ENCODE measurements around the gene CYB561.

DNA sequence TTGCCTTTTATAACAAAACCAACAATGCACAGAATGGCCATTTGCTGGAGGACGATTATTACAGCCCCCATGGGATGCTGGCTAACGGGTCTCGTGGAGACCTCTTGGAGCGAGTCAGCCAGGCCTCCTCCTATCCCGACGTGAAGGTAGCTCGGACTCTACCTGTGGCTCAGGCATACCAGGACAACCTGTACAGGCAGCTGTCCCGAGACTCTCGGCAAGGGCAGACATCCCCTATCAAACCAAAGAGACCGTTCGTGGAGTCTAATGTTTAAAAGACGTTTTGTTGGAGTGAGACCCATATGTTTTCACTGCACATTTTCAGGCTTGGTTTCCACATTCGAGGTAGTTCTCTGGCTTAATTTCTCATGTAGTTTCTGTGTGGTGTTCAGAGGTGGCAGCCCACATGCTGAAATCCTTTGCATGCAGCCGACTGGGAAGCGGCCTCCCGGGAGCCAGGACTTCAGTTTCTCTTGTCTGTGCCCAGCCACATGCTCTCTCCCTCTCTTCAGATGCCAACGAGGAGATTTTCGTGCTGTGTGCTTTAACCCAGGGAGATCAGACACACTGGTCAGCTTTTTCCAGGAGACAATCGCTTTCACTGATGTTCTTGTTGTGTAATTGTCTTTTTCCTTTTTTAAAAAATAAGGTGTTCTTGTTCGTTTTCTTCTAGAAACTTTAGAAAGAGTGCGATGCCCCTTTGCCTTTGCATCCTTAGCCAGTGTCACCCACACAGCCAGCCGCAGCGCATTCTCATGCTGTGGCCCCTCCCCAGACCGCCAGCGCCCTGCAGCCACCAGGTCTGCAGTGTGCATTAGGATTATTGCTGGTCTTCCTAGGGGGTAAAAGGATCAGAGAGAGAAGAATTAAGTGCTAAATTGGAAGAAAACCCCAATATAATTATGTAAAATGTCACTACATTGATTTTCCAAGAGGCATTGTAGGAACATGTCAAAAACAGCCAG is 24.1 kb downstream of the CYB561 start:
- TF ChIP-seq EZH2 (IDR thresholded peaks at IDR 0.05; ENCODE audit: low read depth, unreplicated experiment) (no peak), CTCF (conservative IDR thresholded peaks at IDR 0.05; ENCODE audit: low read depth in 2 of 2) (no peak), POLR2AphosphoS5 (IDR thresholded peaks at IDR 0.05; ENCODE audit: low read depth) (no peak), CREB1 (CRISPR knock-in tag; IDR thresholded peaks at IDR 0.05; ENCODE audit: low read depth) (no peak), JUNB (IDR thresholded peaks at IDR 0.05; ENCODE audit: unreplicated experiment) (no peak), EZH2phosphoT487 (IDR thresholded peaks at IDR 0.05; ENCODE audit: unreplicated experiment) (no peak), STAT1 (IDR thresholded peaks at IDR 0.05; ENCODE audit: unreplicated experiment) (no peak), NANOG (IDR thresholded peaks at IDR 0.05; ENCODE audit: borderline replicate concordance) (no peak), ZNF331 (CRISPR knock-in tag; IDR thresholded peaks at IDR 0.05; ENCODE audit: low read depth) (no peak), ZNF114 (CRISPR knock-in tag; IDR thresholded peaks at IDR 0.05) (no peak)
- TF ChIP-seq, protein P1, sequence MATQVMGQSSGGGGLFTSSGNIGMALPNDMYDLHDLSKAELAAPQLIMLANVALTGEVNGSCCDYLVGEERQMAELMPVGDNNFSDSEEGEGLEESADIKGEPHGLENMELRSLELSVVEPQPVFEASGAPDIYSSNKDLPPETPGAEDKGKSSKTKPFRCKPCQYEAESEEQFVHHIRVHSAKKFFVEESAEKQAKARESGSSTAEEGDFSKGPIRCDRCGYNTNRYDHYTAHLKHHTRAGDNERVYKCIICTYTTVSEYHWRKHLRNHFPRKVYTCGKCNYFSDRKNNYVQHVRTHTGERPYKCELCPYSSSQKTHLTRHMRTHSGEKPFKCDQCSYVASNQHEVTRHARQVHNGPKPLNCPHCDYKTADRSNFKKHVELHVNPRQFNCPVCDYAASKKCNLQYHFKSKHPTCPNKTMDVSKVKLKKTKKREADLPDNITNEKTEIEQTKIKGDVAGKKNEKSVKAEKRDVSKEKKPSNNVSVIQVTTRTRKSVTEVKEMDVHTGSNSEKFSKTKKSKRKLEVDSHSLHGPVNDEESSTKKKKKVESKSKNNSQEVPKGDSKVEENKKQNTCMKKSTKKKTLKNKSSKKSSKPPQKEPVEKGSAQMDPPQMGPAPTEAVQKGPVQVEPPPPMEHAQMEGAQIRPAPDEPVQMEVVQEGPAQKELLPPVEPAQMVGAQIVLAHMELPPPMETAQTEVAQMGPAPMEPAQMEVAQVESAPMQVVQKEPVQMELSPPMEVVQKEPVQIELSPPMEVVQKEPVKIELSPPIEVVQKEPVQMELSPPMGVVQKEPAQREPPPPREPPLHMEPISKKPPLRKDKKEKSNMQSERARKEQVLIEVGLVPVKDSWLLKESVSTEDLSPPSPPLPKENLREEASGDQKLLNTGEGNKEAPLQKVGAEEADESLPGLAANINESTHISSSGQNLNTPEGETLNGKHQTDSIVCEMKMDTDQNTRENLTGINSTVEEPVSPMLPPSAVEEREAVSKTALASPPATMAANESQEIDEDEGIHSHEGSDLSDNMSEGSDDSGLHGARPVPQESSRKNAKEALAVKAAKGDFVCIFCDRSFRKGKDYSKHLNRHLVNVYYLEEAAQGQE (IDR thresholded peaks at IDR 0.05; ENCODE audit: unreplicated experiment), result no peak
- TF ChIP-seq, protein P2, sequence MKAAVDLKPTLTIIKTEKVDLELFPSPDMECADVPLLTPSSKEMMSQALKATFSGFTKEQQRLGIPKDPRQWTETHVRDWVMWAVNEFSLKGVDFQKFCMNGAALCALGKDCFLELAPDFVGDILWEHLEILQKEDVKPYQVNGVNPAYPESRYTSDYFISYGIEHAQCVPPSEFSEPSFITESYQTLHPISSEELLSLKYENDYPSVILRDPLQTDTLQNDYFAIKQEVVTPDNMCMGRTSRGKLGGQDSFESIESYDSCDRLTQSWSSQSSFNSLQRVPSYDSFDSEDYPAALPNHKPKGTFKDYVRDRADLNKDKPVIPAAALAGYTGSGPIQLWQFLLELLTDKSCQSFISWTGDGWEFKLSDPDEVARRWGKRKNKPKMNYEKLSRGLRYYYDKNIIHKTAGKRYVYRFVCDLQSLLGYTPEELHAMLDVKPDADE (IDR thresholded peaks at IDR 0.05), result no peak
- TF ChIP-seq, protein P3, sequence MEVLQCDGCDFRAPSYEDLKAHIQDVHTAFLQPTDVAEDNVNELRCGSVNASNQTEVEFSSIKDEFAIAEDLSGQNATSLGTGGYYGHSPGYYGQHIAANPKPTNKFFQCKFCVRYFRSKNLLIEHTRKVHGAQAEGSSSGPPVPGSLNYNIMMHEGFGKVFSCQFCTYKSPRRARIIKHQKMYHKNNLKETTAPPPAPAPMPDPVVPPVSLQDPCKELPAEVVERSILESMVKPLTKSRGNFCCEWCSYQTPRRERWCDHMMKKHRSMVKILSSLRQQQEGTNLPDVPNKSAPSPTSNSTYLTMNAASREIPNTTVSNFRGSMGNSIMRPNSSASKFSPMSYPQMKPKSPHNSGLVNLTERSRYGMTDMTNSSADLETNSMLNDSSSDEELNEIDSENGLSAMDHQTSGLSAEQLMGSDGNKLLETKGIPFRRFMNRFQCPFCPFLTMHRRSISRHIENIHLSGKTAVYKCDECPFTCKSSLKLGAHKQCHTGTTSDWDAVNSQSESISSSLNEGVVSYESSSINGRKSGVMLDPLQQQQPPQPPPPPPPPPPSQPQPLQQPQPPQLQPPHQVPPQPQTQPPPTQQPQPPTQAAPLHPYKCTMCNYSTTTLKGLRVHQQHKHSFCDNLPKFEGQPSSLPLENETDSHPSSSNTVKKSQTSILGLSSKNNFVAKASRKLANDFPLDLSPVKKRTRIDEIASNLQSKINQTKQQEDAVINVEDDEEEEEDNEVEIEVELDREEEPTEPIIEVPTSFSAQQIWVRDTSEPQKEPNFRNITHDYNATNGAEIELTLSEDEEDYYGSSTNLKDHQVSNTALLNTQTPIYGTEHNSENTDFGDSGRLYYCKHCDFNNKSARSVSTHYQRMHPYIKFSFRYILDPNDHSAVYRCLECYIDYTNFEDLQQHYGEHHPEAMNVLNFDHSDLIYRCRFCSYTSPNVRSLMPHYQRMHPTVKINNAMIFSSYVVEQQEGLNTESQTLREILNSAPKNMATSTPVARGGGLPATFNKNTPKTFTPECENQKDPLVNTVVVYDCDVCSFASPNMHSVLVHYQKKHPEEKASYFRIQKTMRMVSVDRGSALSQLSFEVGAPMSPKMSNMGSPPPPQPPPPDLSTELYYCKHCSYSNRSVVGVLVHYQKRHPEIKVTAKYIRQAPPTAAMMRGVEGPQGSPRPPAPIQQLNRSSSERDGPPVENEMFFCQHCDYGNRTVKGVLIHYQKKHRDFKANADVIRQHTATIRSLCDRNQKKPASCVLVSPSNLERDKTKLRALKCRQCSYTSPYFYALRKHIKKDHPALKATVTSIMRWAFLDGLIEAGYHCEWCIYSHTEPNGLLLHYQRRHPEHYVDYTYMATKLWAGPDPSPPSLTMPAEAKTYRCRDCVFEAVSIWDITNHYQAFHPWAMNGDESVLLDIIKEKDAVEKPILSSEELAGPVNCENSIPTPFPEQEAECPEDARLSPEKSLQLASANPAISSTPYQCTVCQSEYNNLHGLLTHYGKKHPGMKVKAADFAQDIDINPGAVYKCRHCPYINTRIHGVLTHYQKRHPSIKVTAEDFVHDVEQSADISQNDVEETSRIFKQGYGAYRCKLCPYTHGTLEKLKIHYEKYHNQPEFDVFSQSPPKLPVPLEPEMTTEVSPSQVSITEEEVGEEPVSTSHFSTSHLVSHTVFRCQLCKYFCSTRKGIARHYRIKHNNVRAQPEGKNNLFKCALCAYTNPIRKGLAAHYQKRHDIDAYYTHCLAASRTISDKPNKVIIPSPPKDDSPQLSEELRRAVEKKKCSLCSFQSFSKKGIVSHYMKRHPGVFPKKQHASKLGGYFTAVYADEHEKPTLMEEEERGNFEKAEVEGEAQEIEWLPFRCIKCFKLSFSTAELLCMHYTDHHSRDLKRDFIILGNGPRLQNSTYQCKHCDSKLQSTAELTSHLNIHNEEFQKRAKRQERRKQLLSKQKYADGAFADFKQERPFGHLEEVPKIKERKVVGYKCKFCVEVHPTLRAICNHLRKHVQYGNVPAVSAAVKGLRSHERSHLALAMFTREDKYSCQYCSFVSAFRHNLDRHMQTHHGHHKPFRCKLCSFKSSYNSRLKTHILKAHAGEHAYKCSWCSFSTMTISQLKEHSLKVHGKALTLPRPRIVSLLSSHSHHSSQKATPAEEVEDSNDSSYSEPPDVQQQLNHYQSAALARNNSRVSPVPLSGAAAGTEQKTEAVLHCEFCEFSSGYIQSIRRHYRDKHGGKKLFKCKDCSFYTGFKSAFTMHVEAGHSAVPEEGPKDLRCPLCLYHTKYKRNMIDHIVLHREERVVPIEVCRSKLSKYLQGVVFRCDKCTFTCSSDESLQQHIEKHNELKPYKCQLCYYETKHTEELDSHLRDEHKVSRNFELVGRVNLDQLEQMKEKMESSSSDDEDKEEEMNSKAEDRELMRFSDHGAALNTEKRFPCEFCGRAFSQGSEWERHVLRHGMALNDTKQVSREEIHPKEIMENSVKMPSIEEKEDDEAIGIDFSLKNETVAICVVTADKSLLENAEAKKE (CRISPR knock-in tag; IDR thresholded peaks at IDR 0.05), result no peak

Data from GM23338 (cell line).